Lower leg skin (tissue), 3 donors: Measurements from ENCODE around the gene MICAL2.

Experiments
- CTCF ChIP-seq, 3 donors: fragments of 450-650 bp; IDR thresholded peaks; one replicate each; pipeline ENCODE4 v1.5.1; 2016; ENCODE audit warnings: antibody characterized with exemption in 3 of 3, mild to moderate bottlenecking in 3 of 3, moderate library complexity in 2 of 3
- POLR2A ChIP-seq, 2 donors: fragments of 450-650 bp; IDR thresholded peaks; one replicate each; pipeline ENCODE4 v1.6.1; 2016 to 2017; ENCODE audit warnings: antibody characterized with exemption in 2 of 2, mild to moderate bottlenecking in 1 of 2, moderate library complexity in 1 of 2

- no peak for TF ChIP-seq CTCF (IDR thresholded peaks at IDR 0.05)
- no peak for TF ChIP-seq POLR2A (IDR thresholded peaks at IDR 0.05)
These were observed 69.1 kb downstream of the MICAL2 start for GRCh38 chr11:12179531-12179930.
